K562 (cell line): ENCODE data around the gene MCC. TPM values are rescaled to one million over a fixed set of nuclear protein-coding genes. Genes with fewer than 3 reads are reported as not detected.

Experiments
- ATAC-seq: fragments of 200-7000 bp; cut with Tn5 transposase; 3 replicates; pipeline ENCODE4 v1.9.1; 2020; ENCODE audit warnings: moderate library complexity
- BruUV-seq: library from RNA; stranded (reverse); fragments of 400-500 nt; replicated peaks from 2 replicates; lab custom pipeline; 2021; lab: Mats Ljungman, UMichigan
- CTCF ChIA-PET: fragments of 300-600 bp; formaldehyde crosslinking; extraction: SDS; loops from one replicate; lab custom pipeline; 2021; ENCODE audit warnings: low intra/inter-chr PET ratio; lab: Yijun Ruan, JAX
- POLR2A ChIA-PET: fragments of 300-600, 350-650 bp; sonication (Branson Sonifier 250); formaldehyde crosslinking; extraction: SDS; loops from one replicate; lab custom pipeline; 2021; ENCODE audit warnings: antibody characterized with exemption, inconsistent platforms; lab: Yijun Ruan, JAX
- DNase-seq, 4 experiments: peaks; one replicate each; pipeline versions ENCODE4 v3.0.0 to v3.0.0-alpha.2; 2011 to 2018; ENCODE audit warnings: low spot score in 3 of 4, mixed read lengths in 3 of 4; ENCODE audit errors: extremely low read depth in 1 of 4
- FAIRE-seq: peaks from 2 replicates; lab custom pipeline; 2011; peaks lifted over from hg19 to GRCh38; lab: Jason Lieb, UNC
- H2AFZ ChIP-seq: 2 replicates; pipeline ENCODE4 v1.6.0; 2011; ENCODE audit warnings: low read depth, low read length, control low read depth, inconsistent platforms
- H3K27ac ChIP-seq: fragments of 200-600 bp; 3 replicates; pipeline ENCODE4 v1.8.0; 2011; ENCODE audit warnings: low read depth, mild to moderate bottlenecking, control low read depth, inconsistent platforms, low read length, moderate library complexity, mixed read lengths; ENCODE audit errors: extremely low read depth
- H3K27me3 ChIP-seq, 2 experiments: fragments of 300-600 bp in 1 of 2; 2 replicates in 1 of 2; 3 replicates in 1 of 2; pipeline versions ENCODE4 v1.6.0 to v1.8.0; 2011; ENCODE audit warnings: inconsistent platforms in 2 of 2, low read length in 2 of 2, mild to moderate bottlenecking in 1 of 2, mixed read lengths in 1 of 2, moderate library complexity in 1 of 2; ENCODE audit not compliant: control insufficient read depth in 2 of 2, insufficient read depth in 2 of 2
- H3K36me3 ChIP-seq: fragments of 300-600 bp; 3 replicates; pipeline ENCODE4 v1.8.0; 2011; ENCODE audit warnings: mild to moderate bottlenecking, low read length, inconsistent platforms; ENCODE audit not compliant: control insufficient read depth, insufficient read depth
- H3K4me1 ChIP-seq, 2 experiments: fragments of 200-600 bp in 1 of 2; replicated peaks in 1 of 2; 2 replicates in 1 of 2; 3 replicates in 1 of 2; pipeline versions ENCODE4 v1.5.1 to v1.8.0; 2011; ENCODE audit warnings: inconsistent platforms in 2 of 2, low read length in 2 of 2, mild to moderate bottlenecking in 1 of 2, mixed read lengths in 1 of 2, moderate library complexity in 1 of 2; ENCODE audit not compliant: control insufficient read depth in 2 of 2, insufficient read depth in 2 of 2
- H3K4me2 ChIP-seq: 2 replicates; pipeline ENCODE4 v1.6.1; 2011; ENCODE audit warnings: low read length, control low read depth, inconsistent platforms, mixed read lengths; ENCODE audit not compliant: insufficient read depth
- H3K4me3 ChIP-seq: fragments of 200-600 bp; sonication (generic), shearing (Covaris generic); 2 replicates; pipeline ENCODE4 v1.5.1; 2016; ENCODE audit warnings: control low read depth, inconsistent platforms
- H3K79me2 ChIP-seq: fragments of 200-600 bp; 3 replicates; pipeline ENCODE4 v1.8.0; 2011; ENCODE audit warnings: low read length, inconsistent platforms; ENCODE audit not compliant: control insufficient read depth, insufficient read depth
- H3K9ac ChIP-seq, 2 experiments: 2 replicates each; pipeline versions ENCODE4 v1.6.0 to v1.6.1; 2011; ENCODE audit warnings: low read depth in 2 of 2, low read length in 2 of 2, control low read depth in 1 of 2, inconsistent platforms in 1 of 2, mild to moderate bottlenecking in 1 of 2, mixed read lengths in 1 of 2; ENCODE audit not compliant: insufficient read depth in 1 of 2
- H3K9me1 ChIP-seq: one replicate; pipeline ENCODE4 v1.6.0; 2011; ENCODE audit warnings: inconsistent platforms, mild to moderate bottlenecking, low read length, moderate library complexity; ENCODE audit not compliant: control insufficient read depth, insufficient read depth
- H3K9me3 ChIP-seq: replicated peaks from 2 replicates; pipeline ENCODE4 v1.5.1; 2011; ENCODE audit warnings: low read depth, low read length, inconsistent platforms; ENCODE audit not compliant: control insufficient read depth, insufficient read depth
- H4K20me1 ChIP-seq: replicated peaks from 2 replicates; pipeline ENCODE4 v1.6.1; 2011; ENCODE audit warnings: low read length, inconsistent platforms, mixed read lengths; ENCODE audit not compliant: control insufficient read depth, insufficient read depth
- BRD9 ChIP-seq: fragments of 450-650 bp; IDR thresholded peaks from 2 replicates; pipeline ENCODE4 v1.6.1; 2018; ENCODE audit warnings: low read depth; ENCODE audit not compliant: partially characterized antibody
- CHD1 ChIP-seq: fragments of 200-600 bp; sonication (generic); IDR thresholded peaks from one replicate; pipeline ENCODE4 v1.6.1; 2012; ENCODE audit warnings: mild to moderate bottlenecking, moderate library complexity, low read length, inconsistent platforms
- HDAC1 ChIP-seq, 2 experiments: fragments of 450-650 bp; IDR thresholded peaks; 2 replicates each; pipeline ENCODE4 v1.6.1; 2016 to 2017; ENCODE audit warnings: inconsistent platforms in 1 of 2, mild to moderate bottlenecking in 1 of 2, moderate library complexity in 1 of 2
- HIVEP1 ChIP-seq: fragments of 250-450 bp; sonication (Bioruptor Pico); IDR thresholded peaks from 2 replicates; pipeline ENCODE4 v1.4.0; 2020; ENCODE audit warnings: mild to moderate bottlenecking
- HNRNPUL1 ChIP-seq: fragments of 200-400 bp; formaldehyde crosslinking; IDR thresholded peaks from 2 replicates; pipeline ENCODE4 v1.6.1; 2017; ENCODE audit warnings: low read length
- POLR2A ChIP-seq: fragments of 450-650 bp; conservative IDR thresholded peaks from 2 replicates; pipeline ENCODE4 v1.6.1; 2016
- SMARCA5 ChIP-seq: fragments of 450-650 bp; IDR thresholded peaks from 2 replicates; pipeline ENCODE4 v1.6.1; 2016
- TBP ChIP-seq: optimal IDR thresholded peaks from 2 replicates; pipeline ENCODE3; 2011; ENCODE audit warnings: low read depth, low read length, improper control_type of control experiment
- THRAP3 ChIP-seq: fragments of 450-650 bp; IDR thresholded peaks from 2 replicates; pipeline ENCODE4 v1.6.1; 2016; ENCODE audit warnings: mild to moderate bottlenecking, inconsistent platforms, borderline replicate concordance
- TSC22D4 ChIP-seq: fragments of 450-650 bp; IDR thresholded peaks from 2 replicates; pipeline ENCODE4 v1.6.1; 2016; ENCODE audit warnings: missing genetic modification characterization, missing biosample characterization, control low read depth
- ZNF408 ChIP-seq: fragments of 250-450 bp; sonication (Bioruptor Pico); IDR thresholded peaks from 2 replicates; pipeline ENCODE4 v1.4.0; 2020; ENCODE audit warnings: low read depth, mild to moderate bottlenecking, moderate library complexity
- WGBS: fragments of 100-300 bp; shearing (Covaris generic); methylation state at CpG from one replicate; pipeline ENCODE4 v1.1.6; 2016; ENCODE audit warnings: low coverage, mixed read lengths; ENCODE audit not compliant: insufficient coverage; ENCODE audit errors: missing lambda C conversion rate; 5-methylcytosine and 5-hydroxymethylcytosine counted together
- in situ Hi-C: fragments of 300-500 bp; cut with MboI; formaldehyde crosslinking; loops from 4 replicates; pipeline ENCODE4 v1.15.0; 2018; ENCODE audit warnings: inconsistent platforms, mixed read lengths
- intact Hi-C: fragments of 100-400 bp; cut with micrococcal nuclease; formaldehyde crosslinking; loops from 2 replicates; pipeline ENCODE4 v1.14.2; 2022
- polyA plus RNA-seq, 8 experiments: library from polyadenylated mRNA; depleted of rRNA in 4 of 8; stranded (reverse) in 5 of 8; unstranded in 3 of 8; fragments of >200 nt; fragmentation: Nextera tagmentation in 2 of 8; fragmentation: Illumina TruSeq in 1 of 8; extraction: Ambion mirVana in 2 of 8; extraction: Trizol in 1 of 8; gene quantifications; 2 replicates each; pipeline versions ENCODE4 v1.2.1 to v1.2.3, GENCODE V29; 2011 to 2014; ENCODE audit warnings: inconsistent platforms in 1 of 8, missing spikeins in 1 of 8
- total RNA-seq, 7 experiments: library from RNA; depleted of rRNA in 6 of 7; stranded (reverse); fragments of >200 nt in 6 of 7; fragmentation: Illumina TruSeq in 2 of 7; extraction: Trizol in 2 of 7; gene quantifications; 2 replicates each; pipeline versions ENCODE4 v1.2.1 to v1.2.3, GENCODE V29; 2011 to 2021; ENCODE audit warnings: low replicate concordance in 1 of 7
- TF ChIP-seq, protein P1 (sequence below), 2 experiments: fragments of 450-650 bp; conservative IDR thresholded peaks; 2 replicates each; pipeline ENCODE4 v1.6.1; 2017; ENCODE audit warnings: mild to moderate bottlenecking in 2 of 2, moderate library complexity in 2 of 2
- TF ChIP-seq, protein P2 (sequence below): IDR thresholded peaks from 2 replicates; pipeline ENCODE4 v1.6.1; 2011; ENCODE audit not compliant: insufficient read length; ENCODE audit errors: extremely low read depth
- TF ChIP-seq, protein P3 (sequence below): fragments of 250-450 bp; sonication (Bioruptor Pico); IDR thresholded peaks from 2 replicates; pipeline ENCODE4 v1.9.0; 2021; ENCODE audit warnings: mild to moderate bottlenecking, inconsistent platforms
- TF ChIP-seq, protein P4 (sequence below): IDR thresholded peaks from 3 replicates; pipeline ENCODE4 v1.6.1; 2011; ENCODE audit warnings: borderline replicate concordance, mild to moderate bottlenecking, moderate library complexity; ENCODE audit not compliant: insufficient read length; ENCODE audit errors: extremely low read depth

Gene MCC
- total and polyA plus RNA-seq, 9 of the 15 experiments (the other 6 are each of a cell fraction or from before 2014, with no cell fraction given) = 0.04 to 0.24 (median 0.06) TPM; not detected in 1

DNA sequence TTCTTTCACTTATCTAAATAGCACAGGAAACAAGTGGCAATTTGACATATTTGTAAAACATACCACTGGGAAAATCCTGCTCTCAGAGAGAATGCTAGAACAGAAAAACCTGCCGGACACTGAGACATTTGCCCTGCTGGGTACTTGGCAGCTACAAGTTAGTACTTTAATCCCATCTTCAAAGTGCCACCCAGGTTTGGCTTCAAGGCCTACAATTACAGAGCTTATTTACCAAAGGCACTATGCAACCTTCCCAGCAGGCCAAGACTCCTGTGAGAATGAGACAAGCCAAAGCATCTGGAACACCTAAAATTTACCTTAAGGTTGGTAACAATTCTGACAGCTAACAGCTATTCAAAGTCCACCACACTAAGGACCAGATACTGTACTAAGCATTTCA is 131.8 kb downstream of the MCC start (continued):
- TF ChIP-seq ZNF408 (CRISPR knock-in tag) (no peak), TBP (no peak), BRD9 (no peak), HDAC1 (IDR thresholded peaks at IDR 0.05) (no peak)
- TF ChIP-seq, protein P1, sequence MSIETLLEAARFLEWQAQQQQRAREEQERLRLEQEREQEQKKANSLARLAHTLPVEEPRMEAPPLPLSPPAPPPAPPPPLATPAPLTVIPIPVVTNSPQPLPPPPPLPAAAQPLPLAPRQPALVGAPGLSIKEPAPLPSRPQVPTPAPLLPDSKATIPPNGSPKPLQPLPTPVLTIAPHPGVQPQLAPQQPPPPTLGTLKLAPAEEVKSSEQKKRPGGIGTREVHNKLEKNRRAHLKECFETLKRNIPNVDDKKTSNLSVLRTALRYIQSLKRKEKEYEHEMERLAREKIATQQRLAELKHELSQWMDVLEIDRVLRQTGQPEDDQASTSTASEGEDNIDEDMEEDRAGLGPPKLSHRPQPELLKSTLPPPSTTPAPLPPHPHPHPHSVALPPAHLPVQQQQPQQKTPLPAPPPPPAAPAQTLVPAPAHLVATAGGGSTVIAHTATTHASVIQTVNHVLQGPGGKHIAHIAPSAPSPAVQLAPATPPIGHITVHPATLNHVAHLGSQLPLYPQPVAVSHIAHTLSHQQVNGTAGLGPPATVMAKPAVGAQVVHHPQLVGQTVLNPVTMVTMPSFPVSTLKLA (conservative IDR thresholded peaks at IDR 0.05) = no peak
- TF ChIP-seq, protein P2, sequence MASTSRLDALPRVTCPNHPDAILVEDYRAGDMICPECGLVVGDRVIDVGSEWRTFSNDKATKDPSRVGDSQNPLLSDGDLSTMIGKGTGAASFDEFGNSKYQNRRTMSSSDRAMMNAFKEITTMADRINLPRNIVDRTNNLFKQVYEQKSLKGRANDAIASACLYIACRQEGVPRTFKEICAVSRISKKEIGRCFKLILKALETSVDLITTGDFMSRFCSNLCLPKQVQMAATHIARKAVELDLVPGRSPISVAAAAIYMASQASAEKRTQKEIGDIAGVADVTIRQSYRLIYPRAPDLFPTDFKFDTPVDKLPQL = no peak

DNA sequence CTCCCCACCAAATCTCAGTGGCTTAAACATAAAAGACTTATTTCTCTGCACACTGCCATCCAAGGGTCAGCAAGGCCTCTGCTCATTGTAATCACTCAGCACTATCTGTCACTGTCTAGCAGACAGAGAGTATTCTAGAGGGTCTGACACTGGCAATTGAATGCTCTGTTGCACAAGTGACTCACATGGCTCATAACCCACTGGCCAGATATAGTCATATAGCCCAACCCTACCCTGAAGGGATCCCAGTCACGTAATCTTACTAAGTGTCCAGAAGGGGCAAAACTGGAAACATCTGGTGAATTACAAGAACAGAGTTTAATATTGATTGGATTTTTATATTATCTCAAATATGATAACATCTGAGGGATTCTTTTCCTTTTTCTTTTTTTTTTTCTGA is 134.2 kb downstream of the MCC start:
- ATAC-seq = no peak
- CTCF ChIA-PET = no interaction called here
- no peaks in the 10 kb centered on the region for H3K9me3 ChIP-seq
- no peak for DNase-seq
- no peaks in the 10 kb centered on the region for H3K36me3 ChIP-seq
- in situ Hi-C loops (no loop called here), intact Hi-C loops (no loop called here)
- H3K9me1 ChIP-seq = no peaks in the 10 kb centered on the region
- no peaks in the 10 kb centered on the region for H4K20me1 ChIP-seq
- no peak overlapping the region for H3K4me2 ChIP-seq
- no peak overlapping the region for H3K27ac ChIP-seq
- BruUV-seq = no TSS peak
- H3K79me2 ChIP-seq = no peaks in the 10 kb centered on the region
- FAIRE-seq = no peak
- H2AFZ ChIP-seq = no peak overlapping the region
- no peaks in the 10 kb centered on the region for H3K4me1 ChIP-seq
- H3K9ac ChIP-seq = no peak overlapping the region
- H3K27me3 ChIP-seq = no peaks in the 10 kb centered on the region
- POLR2A ChIA-PET = no interaction called here
- H3K4me3 ChIP-seq = no peak overlapping the region
- 15% methylated on average over 1 of the region's 1 CpG for WGBS
- TF ChIP-seq HIVEP1 (CRISPR knock-in tag) = no peak
- TF ChIP-seq TSC22D4 (tag) = no peak
- TF ChIP-seq, protein P3, sequence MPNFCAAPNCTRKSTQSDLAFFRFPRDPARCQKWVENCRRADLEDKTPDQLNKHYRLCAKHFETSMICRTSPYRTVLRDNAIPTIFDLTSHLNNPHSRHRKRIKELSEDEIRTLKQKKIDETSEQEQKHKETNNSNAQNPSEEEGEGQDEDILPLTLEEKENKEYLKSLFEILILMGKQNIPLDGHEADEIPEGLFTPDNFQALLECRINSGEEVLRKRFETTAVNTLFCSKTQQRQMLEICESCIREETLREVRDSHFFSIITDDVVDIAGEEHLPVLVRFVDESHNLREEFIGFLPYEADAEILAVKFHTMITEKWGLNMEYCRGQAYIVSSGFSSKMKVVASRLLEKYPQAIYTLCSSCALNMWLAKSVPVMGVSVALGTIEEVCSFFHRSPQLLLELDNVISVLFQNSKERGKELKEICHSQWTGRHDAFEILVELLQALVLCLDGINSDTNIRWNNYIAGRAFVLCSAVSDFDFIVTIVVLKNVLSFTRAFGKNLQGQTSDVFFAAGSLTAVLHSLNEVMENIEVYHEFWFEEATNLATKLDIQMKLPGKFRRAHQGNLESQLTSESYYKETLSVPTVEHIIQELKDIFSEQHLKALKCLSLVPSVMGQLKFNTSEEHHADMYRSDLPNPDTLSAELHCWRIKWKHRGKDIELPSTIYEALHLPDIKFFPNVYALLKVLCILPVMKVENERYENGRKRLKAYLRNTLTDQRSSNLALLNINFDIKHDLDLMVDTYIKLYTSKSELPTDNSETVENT (CRISPR knock-in tag) = no peak
- TF ChIP-seq HNRNPUL1 = no peak
- no peak for TF ChIP-seq POLR2A
- no peak for TF ChIP-seq THRAP3
- TF ChIP-seq SMARCA5 = no peak
- TF ChIP-seq, protein P4, sequence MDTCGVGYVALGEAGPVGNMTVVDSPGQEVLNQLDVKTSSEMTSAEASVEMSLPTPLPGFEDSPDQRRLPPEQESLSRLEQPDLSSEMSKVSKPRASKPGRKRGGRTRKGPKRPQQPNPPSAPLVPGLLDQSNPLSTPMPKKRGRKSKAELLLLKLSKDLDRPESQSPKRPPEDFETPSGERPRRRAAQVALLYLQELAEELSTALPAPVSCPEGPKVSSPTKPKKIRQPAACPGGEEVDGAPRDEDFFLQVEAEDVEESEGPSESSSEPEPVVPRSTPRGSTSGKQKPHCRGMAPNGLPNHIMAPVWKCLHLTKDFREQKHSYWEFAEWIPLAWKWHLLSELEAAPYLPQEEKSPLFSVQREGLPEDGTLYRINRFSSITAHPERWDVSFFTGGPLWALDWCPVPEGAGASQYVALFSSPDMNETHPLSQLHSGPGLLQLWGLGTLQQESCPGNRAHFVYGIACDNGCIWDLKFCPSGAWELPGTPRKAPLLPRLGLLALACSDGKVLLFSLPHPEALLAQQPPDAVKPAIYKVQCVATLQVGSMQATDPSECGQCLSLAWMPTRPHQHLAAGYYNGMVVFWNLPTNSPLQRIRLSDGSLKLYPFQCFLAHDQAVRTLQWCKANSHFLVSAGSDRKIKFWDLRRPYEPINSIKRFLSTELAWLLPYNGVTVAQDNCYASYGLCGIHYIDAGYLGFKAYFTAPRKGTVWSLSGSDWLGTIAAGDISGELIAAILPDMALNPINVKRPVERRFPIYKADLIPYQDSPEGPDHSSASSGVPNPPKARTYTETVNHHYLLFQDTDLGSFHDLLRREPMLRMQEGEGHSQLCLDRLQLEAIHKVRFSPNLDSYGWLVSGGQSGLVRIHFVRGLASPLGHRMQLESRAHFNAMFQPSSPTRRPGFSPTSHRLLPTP = no peak
- no peak for TF ChIP-seq CHD1
